Measurements from ENCODE around the gene IFNAR1.
A peak's percentile ranks its signal among the peaks of the same experiment; 100 is the strongest.

The IFNAR1 gene

GRCh38 chr21:33305938-33306337, 18.8 kb upstream of the IFNAR1 start:
- no peak overlapping the region for H3K4me3 ChIP-seq (ENCODE audit: low read depth in 1 of 2, low read length in 1 of 2)
- H3K36me3 ChIP-seq: no peaks in the 10 kb centered on the region
- peaks cover 48 to 49% of the 10 kb centered on the region in 2 experiments for H3K4me1 ChIP-seq (ENCODE audit: control insufficient read depth in 1 of 2, insufficient read depth in 1 of 2, low read depth in 1 of 2, low read length in 1 of 2)
- no peaks in the 10 kb centered on the region for H3K9me3 ChIP-seq
- H3K27ac ChIP-seq: peak overlapping the region; percentile 88
- no peak for TF ChIP-seq CTCF (IDR thresholded peaks at IDR 0.05)
- no peaks in the 10 kb centered on the region for H3K27me3 ChIP-seq

- Histone ChIP-seq H3K9me3 (no peaks in the 10 kb centered on the region), H3K4me3 (ENCODE audit: low read depth in 1 of 2, low read length in 1 of 2) (no peak overlapping the region), H3K4me1 (ENCODE audit: control insufficient read depth in 1 of 2, insufficient read depth in 1 of 2, low read depth in 1 of 2, low read length in 1 of 2) (peaks cover 27% of the 10 kb centered on the region in 2 experiments), H3K27ac (no peak overlapping the region), H3K36me3 (no peaks in the 10 kb centered on the region), H3K27me3 (no peaks in the 10 kb centered on the region)
- TF ChIP-seq CTCF (IDR thresholded peaks at IDR 0.05): no peak
Measured at GRCh38 chr21:33308586-33309490, 15.9 kb upstream of the IFNAR1 start.

GRCh38 chr21:33309778-33310177, 15.0 kb upstream of the IFNAR1 start:
- Histone ChIP-seq H3K4me1 (ENCODE audit: control insufficient read depth in 1 of 2, insufficient read depth in 1 of 2, low read depth in 1 of 2, low read length in 1 of 2) (peaks cover 17 to 18% of the 10 kb centered on the region in 2 experiments), H3K4me3 (ENCODE audit: low read depth in 1 of 2, low read length in 1 of 2) (no peak overlapping the region), H3K9me3 (no peaks in the 10 kb centered on the region), H3K27me3 (no peaks in the 10 kb centered on the region), H3K36me3 (no peaks in the 10 kb centered on the region), H3K27ac (no peak overlapping the region)
- TF ChIP-seq CTCF (IDR thresholded peaks at IDR 0.05): no peak

GRCh38 chr21:33312121-33312520, 12.6 kb upstream of the IFNAR1 start:
- peaks cover 6 to 7% of the 10 kb centered on the region in 2 experiments for H3K4me1 ChIP-seq (ENCODE audit: control insufficient read depth in 1 of 2, insufficient read depth in 1 of 2, low read depth in 1 of 2, low read length in 1 of 2)
- no peak overlapping the region for H3K4me3 ChIP-seq (ENCODE audit: low read depth in 1 of 2, low read length in 1 of 2)
- H3K9me3 ChIP-seq: no peaks in the 10 kb centered on the region
- H3K36me3 ChIP-seq: no peaks in the 10 kb centered on the region
- H3K27me3 ChIP-seq: no peaks in the 10 kb centered on the region
- TF ChIP-seq CTCF (IDR thresholded peaks at IDR 0.05): no peak
- peak overlapping the region; percentile 57 for H3K27ac ChIP-seq

- no peak for TF ChIP-seq CTCF (IDR thresholded peaks at IDR 0.05)
- Histone ChIP-seq H3K4me1 (ENCODE audit: control insufficient read depth in 1 of 2, insufficient read depth in 1 of 2, low read depth in 1 of 2, low read length in 1 of 2) (peaks cover 6 to 7% of the 10 kb centered on the region in 2 experiments), H3K27me3 (no peaks in the 10 kb centered on the region), H3K4me3 (ENCODE audit: low read depth in 1 of 2, low read length in 1 of 2) (no peak overlapping the region), H3K36me3 (no peaks in the 10 kb centered on the region), H3K27ac (no peak overlapping the region), H3K9me3 (no peaks in the 10 kb centered on the region)
Measured at GRCh38 chr21:33313183-33313582, 11.6 kb upstream of the IFNAR1 start.

All from neutrophil (primary cell).